ENCODE data around the gene MLKL.

MLKL gene

DNA sequence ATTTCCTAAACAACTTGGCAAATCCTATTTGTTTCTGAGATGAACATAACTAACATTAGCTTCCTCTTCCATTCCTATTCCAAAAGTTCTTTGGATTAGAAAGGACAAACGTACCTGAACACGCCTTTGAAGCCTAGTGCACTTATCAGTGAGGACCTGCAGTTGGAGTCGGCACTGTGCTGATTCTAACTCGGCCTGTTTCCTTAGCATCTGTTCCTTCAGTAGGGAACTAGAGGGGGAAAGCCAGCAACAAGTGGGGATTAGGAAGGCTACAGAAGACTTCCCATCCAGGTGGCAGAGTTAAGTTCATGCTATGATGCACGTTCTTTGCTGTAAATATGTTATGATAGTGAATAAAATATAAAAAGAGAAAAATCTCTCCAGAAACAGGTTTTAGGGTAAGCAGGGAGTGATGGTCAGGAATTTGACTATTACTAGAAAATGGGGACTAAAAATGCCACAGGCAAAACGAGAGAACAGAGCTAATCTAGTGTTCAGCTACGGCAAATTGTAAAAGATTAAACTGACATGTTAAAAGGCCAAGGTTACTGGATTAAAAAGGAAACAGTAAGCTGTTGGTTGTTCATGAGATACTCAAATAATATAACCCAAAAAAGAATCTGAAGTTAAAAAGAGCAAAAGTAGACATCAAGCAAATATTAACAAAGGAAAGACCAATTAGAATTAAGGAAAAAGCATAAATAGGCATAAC is 62.8 kb downstream of the MLKL start:
- intact Hi-C loops (cut with DNase I; ENCODE audit: low total_unique reads): no loop called here
- TF ChIP-seq, protein P1, sequence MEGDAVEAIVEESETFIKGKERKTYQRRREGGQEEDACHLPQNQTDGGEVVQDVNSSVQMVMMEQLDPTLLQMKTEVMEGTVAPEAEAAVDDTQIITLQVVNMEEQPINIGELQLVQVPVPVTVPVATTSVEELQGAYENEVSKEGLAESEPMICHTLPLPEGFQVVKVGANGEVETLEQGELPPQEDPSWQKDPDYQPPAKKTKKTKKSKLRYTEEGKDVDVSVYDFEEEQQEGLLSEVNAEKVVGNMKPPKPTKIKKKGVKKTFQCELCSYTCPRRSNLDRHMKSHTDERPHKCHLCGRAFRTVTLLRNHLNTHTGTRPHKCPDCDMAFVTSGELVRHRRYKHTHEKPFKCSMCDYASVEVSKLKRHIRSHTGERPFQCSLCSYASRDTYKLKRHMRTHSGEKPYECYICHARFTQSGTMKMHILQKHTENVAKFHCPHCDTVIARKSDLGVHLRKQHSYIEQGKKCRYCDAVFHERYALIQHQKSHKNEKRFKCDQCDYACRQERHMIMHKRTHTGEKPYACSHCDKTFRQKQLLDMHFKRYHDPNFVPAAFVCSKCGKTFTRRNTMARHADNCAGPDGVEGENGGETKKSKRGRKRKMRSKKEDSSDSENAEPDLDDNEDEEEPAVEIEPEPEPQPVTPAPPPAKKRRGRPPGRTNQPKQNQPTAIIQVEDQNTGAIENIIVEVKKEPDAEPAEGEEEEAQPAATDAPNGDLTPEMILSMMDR (IDR thresholded peaks at IDR 0.05): no peak
- no peaks in the 10 kb centered on the region for H3K9me3 ChIP-seq
- H3K36me3 ChIP-seq: peaks cover 48 to 94% (median 55%) of the 10 kb centered on the region in 3 donors
- H3K4me1 ChIP-seq: no peaks in the 10 kb centered on the region
- no peak for DNase-seq
- no peak overlapping the region for H3K4me3 ChIP-seq
- no peaks in the 10 kb centered on the region for H3K27me3 ChIP-seq
- no peak overlapping the region for H3K27ac ChIP-seq

DNA sequence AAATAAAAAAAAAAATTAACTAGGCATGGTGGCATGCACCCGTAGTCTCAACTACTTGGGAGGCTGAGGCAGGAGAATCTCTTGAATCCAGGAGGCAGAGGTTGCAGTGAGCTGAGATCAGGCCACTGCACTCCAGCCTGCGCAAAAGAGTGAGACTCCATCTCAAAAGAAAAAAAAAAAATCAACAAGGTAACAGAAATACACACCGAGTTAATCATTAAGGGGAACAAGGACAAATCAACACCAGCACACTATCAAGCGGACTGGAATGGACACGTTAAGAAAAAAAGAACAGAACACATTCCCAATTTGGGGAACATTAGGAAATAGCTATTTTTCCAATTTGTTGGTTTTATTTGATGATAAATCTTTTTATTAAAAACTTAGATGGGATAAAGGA is 65.4 kb downstream of the MLKL start:
- Histone ChIP-seq H3K27me3 (no peaks in the 10 kb centered on the region), H3K4me3 (no peak overlapping the region), H3K27ac (no peak overlapping the region), H3K4me1 (no peaks in the 10 kb centered on the region), H3K9me3 (no peaks in the 10 kb centered on the region), H3K36me3 (peaks cover 57 to 97% (median 59%) of the 10 kb centered on the region in 3 donors)
- TF ChIP-seq, protein P1 (IDR thresholded peaks at IDR 0.05): no peak
- DNase-seq: no peak
- intact Hi-C loops (cut with DNase I; ENCODE audit: low total_unique reads): no loop called here

DNA sequence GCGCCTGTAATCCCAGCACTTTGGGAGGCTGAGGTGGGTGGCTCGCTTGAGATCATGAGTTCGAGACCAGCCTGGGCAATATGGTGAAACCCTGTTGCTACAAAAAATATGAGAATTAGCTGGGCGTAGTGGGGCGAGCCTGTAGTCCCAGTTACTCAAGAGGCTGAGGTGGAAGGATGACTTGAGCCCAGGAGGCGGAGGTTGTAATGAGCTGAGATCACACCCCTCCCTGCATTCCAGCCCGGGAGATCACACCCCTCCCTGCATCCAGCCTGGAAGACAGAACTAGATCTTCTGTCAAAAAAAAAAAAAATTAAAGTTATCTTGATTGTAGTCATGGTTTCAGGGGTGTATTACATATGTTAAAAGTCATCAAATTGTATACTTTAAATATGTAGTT is 67.0 kb downstream of the MLKL start:
- Histone ChIP-seq H3K36me3 (peaks cover 66 to 99% (median 70%) of the 10 kb centered on the region in 3 donors), H3K27me3 (no peaks in the 10 kb centered on the region), H3K4me1 (no peaks in the 10 kb centered on the region), H3K9me3 (no peaks in the 10 kb centered on the region), H3K27ac (no peak overlapping the region), H3K4me3 (no peak overlapping the region)
- intact Hi-C loops (cut with DNase I; ENCODE audit: low total_unique reads): no loop called here
- DNase-seq: no peak
- TF ChIP-seq, protein P1 (IDR thresholded peaks at IDR 0.05): no peak

DNA sequence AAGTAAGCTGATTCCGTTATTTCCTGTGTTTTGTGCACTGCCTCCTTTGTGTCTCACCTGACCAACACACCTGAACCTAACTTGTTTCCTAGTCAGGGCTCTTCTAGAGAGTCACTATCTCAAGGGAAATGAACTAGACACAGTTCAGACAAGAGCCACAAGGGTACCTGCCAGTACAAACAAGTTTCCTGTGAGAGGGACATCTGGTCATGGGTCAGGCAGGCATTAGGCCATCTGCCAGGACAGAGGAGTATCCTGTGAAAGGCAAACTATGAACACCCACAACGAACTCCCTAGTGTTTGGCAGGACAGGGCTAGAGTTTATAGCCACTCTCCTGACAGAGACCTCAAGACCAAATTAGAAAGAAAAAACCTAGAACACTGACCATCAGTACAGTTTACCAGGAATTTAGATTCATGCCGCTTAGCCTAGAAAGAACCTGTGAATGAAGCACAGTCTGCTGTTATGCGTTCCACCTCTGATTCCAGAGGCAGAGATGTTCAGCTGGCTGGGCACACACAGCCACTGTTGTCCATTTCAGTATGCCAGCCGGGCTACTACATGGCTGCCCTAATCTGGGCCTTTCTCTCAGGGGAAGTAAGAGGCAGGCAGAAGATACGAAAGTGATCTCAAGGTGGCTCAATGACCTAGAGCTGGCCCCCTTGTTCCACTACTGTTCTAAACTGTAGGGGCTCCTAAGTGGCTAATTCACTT is 73.0 kb downstream of the MLKL start:
- Histone ChIP-seq H3K4me3 (no peak overlapping the region), H3K36me3 (peaks cover 66 to 100% (median 87%) of the 10 kb centered on the region in 3 donors), H3K27me3 (no peaks in the 10 kb centered on the region), H3K4me1 (no peaks in the 10 kb centered on the region), H3K9me3 (no peaks in the 10 kb centered on the region), H3K27ac (no peak overlapping the region)
- no peak for DNase-seq
- TF ChIP-seq, protein P1 (IDR thresholded peaks at IDR 0.05): no peak
- intact Hi-C loops (cut with DNase I; ENCODE audit: low total_unique reads): loop anchor here (10.0 kb wide), 1 partner anchor 143 kb away; no protein-coding TSS in a partner anchor

DNA sequence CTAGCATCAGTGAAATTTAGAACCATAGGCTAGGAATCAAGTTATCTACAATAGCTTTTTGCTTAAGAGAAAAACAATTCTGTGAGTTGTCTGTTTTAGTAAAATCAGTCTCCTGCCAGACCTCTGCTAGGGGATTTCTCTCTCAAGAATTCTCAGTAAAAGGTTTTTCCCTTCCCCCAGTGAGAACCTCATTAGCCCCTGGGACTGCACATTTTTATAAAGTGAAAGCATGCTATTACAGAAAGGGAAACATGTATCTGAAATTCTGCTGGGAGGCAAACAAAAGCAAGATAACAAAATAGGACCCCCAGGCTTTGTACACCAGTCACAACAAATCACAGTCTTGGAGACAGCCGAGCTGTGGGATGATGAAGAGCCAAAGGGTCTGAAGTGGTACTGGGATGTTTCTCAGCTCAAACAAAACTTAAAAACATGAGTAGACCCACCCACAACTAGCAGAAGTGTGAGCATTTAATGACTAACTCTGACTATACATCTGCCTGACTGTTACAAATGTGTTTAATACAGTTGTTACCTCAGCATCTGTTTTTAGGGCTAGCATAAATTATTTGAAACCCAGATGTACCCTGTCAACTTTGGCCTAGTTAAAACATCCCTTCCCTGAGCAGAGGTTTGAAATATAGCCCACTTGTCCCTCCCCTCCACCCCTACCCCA is 73.8 kb downstream of the MLKL start:
- Histone ChIP-seq H3K4me1 (no peaks in the 10 kb centered on the region), H3K27ac (no peak overlapping the region), H3K4me3 (no peak overlapping the region), H3K36me3 (peaks cover 58 to 100% (median 87%) of the 10 kb centered on the region in 3 donors), H3K9me3 (no peaks in the 10 kb centered on the region), H3K27me3 (no peaks in the 10 kb centered on the region)
- intact Hi-C loops (cut with DNase I; ENCODE audit: low total_unique reads): loop anchor here (10.0 kb wide), 1 partner anchor 142 kb away; no protein-coding TSS in a partner anchor
- TF ChIP-seq, protein P1 (IDR thresholded peaks at IDR 0.05): no peak
- no peak for DNase-seq
